Endodermal cell (in vitro differentiated cells): ENCODE results near the gene TADA3. TPM values are rescaled to one million over a fixed set of nuclear protein-coding genes. Genes with fewer than 3 reads are reported as not detected.

ENCODE experiments used
- DNase-seq: peaks from one replicate; pipeline ENCODE4 v3.0.0-alpha.2; 2017
- H3K27ac ChIP-seq: 2 replicates; pipeline ENCODE4 v1.5.1; 2013; ENCODE audit warnings: mild to moderate bottlenecking, low read depth, low read length, moderate library complexity
- H3K27me3 ChIP-seq: 2 replicates; pipeline ENCODE4 v1.6.1; 2013; ENCODE audit warnings: mild to moderate bottlenecking, low read length, moderate library complexity; ENCODE audit not compliant: insufficient read depth, control insufficient read depth, poor library complexity, severe bottlenecking
- H3K36me3 ChIP-seq: 2 replicates; pipeline ENCODE4 v1.7.0; 2013; ENCODE audit warnings: mild to moderate bottlenecking, low read length, moderate library complexity; ENCODE audit not compliant: control insufficient read depth, insufficient read depth
- H3K4me1 ChIP-seq: one replicate; pipeline ENCODE4 v1.7.0; 2013; ENCODE audit warnings: low read length; ENCODE audit not compliant: control insufficient read depth, insufficient read depth
- H3K4me3 ChIP-seq: 2 replicates; pipeline ENCODE4 v1.5.1; 2013; ENCODE audit warnings: mild to moderate bottlenecking, low read length, moderate library complexity
- H3K9ac ChIP-seq: 2 replicates; pipeline ENCODE4 v1.6.1; 2013; ENCODE audit warnings: mild to moderate bottlenecking, low read length, moderate library complexity; ENCODE audit not compliant: poor library complexity, severe bottlenecking; ENCODE audit errors: extremely low read depth
- H3K9me3 ChIP-seq: 2 replicates; pipeline ENCODE4 v1.6.1; 2013; ENCODE audit warnings: mild to moderate bottlenecking, low read length, moderate library complexity; ENCODE audit not compliant: control insufficient read depth
- H3K27ac Mint-ChIP-seq: 2 replicates; pipeline ENCODE4 v1.8.0; 2020; ENCODE audit warnings: mixed read lengths
- H3K27me3 Mint-ChIP-seq: 2 replicates; pipeline ENCODE4 v1.8.0; 2021; ENCODE audit warnings: mild to moderate bottlenecking, mixed read lengths; ENCODE audit not compliant: insufficient read depth
- H3K36me3 Mint-ChIP-seq: 2 replicates; pipeline ENCODE4 v1.8.0; 2020; ENCODE audit warnings: low read depth, mixed read lengths
- H3K4me1 Mint-ChIP-seq: 2 replicates; pipeline ENCODE4 v1.8.0; 2020; ENCODE audit warnings: mixed read lengths
- H3K4me3 Mint-ChIP-seq: 2 replicates; pipeline ENCODE4 v1.8.0; 2020; ENCODE audit warnings: mild to moderate bottlenecking, moderate library complexity, mixed read lengths
- H3K9me3 Mint-ChIP-seq: 2 replicates; pipeline ENCODE4 v1.8.0; 2020; ENCODE audit warnings: mild to moderate bottlenecking, mixed read lengths
- WGBS, 2 experiments: methylation state at CpG; one replicate each; pipeline versions ENCODE4 v1.1.5 to v1.1.7; 2013; ENCODE audit warnings: missing lambda C conversion rate in 2 of 2, mixed read lengths in 1 of 2; ENCODE audit not compliant: insufficient coverage in 1 of 2, insufficient read length in 1 of 2; 5-methylcytosine and 5-hydroxymethylcytosine counted together
- total RNA-seq, 2 donors: library from RNA; stranded (reverse); fragmentation: NEBNext Ultra II Directional in 1 of 2; extraction: Animal tissue kit (Norgen Biotek cat#: 25700) in 1 of 2; gene quantifications; 2 replicates in 1 of 2; 3 replicates in 1 of 2; pipeline ENCODE4 v1.2.1, GENCODE V29; 2021
- TF ChIP-seq, protein P1 (sequence below): fragments of 200-600 bp; sonication (generic); conservative IDR thresholded peaks from 2 replicates; pipeline ENCODE4 v1.5.0; 2021; ENCODE audit warnings: antibody characterized with exemption, mild to moderate bottlenecking

TADA3 gene
- total RNA-seq, 2 donors from 2014 or later: 52.4 to 62.0 TPM

DNA sequence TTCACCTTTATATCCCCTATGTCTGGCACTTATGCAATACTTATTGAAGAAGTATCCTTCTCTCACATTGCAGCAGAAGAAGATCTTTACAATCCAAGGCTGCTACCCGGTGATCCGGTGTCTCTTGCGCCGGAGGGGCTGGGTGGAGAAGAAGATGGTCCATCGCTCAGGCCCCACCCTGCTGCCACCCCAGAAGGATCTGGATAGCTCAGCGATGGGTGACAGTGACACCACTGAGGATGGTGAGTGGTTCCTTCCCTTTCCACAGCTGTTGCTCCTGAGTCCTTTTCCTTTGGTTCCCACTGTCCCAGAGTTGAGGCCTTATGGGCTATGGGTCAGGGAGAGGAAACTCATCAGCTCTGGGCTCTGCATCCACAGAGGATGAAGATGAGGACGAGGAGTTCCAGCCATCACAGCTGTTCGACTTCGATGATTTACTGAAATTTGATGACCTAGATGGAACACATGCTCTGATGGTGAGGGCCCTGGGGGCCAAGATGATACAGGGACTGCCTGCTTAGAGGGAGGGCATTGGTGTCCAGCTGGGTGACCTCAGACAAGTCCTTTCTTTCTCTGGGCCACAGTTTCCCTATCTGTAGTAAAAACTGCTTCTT is 20.7 kb upstream of the TADA3 start:
- no peaks in the 10 kb centered on the region for H3K9me3 ChIP-seq
- Mint-ChIP-seq H3K36me3 (peaks cover 4% of the 10 kb centered on the region), H3K27me3 (peaks cover 17% of the 10 kb centered on the region), H3K4me1 (peaks cover 8% of the 10 kb centered on the region), H3K4me3 (no peak overlapping the region), H3K27ac (no peak overlapping the region), H3K9me3 (no peaks in the 10 kb centered on the region)
- WGBS, 2 experiments: 93 to 100% methylated on average over 3 to 9 of the region's 9 CpGs
- TF ChIP-seq, protein P1, sequence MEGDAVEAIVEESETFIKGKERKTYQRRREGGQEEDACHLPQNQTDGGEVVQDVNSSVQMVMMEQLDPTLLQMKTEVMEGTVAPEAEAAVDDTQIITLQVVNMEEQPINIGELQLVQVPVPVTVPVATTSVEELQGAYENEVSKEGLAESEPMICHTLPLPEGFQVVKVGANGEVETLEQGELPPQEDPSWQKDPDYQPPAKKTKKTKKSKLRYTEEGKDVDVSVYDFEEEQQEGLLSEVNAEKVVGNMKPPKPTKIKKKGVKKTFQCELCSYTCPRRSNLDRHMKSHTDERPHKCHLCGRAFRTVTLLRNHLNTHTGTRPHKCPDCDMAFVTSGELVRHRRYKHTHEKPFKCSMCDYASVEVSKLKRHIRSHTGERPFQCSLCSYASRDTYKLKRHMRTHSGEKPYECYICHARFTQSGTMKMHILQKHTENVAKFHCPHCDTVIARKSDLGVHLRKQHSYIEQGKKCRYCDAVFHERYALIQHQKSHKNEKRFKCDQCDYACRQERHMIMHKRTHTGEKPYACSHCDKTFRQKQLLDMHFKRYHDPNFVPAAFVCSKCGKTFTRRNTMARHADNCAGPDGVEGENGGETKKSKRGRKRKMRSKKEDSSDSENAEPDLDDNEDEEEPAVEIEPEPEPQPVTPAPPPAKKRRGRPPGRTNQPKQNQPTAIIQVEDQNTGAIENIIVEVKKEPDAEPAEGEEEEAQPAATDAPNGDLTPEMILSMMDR: no peak
- no peak overlapping the region for H3K9ac ChIP-seq
- H3K27ac ChIP-seq: no peak overlapping the region
- H3K4me1 ChIP-seq: peaks cover 3% of the 10 kb centered on the region
- DNase-seq: no peak
- H3K27me3 ChIP-seq: peaks cover 6% of the 10 kb centered on the region
- no peak overlapping the region for H3K4me3 ChIP-seq
- peaks cover 4% of the 10 kb centered on the region for H3K36me3 ChIP-seq

DNA sequence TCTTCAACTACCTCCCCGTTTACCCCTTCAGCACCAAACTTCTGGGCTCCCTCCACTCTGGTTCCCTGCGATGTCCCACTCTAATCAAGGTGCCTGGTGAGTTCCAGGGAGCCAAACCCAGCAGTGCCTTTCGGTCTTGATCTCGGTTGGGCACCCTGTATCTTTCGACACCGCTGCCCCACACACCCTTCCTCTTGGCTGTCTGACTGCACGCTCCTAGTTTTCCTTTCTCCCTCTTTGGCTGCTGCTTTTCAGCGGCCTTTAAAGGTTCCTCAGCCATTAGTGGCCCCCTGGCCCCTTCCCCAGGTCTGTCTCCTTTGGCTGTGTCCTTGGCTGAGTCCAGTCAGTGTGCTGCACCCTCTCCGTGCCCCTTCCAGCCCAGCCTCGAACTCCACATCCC is 18.6 kb upstream of the TADA3 start:
- 87 to 88% methylated on average over 7 to 10 of the region's 10 CpGs for WGBS, 2 experiments
- Histone ChIP-seq H3K4me1 (peaks cover 3% of the 10 kb centered on the region), H3K27me3 (peaks cover 6% of the 10 kb centered on the region), H3K9me3 (no peaks in the 10 kb centered on the region), H3K9ac (no peak overlapping the region), H3K36me3 (peaks cover 23% of the 10 kb centered on the region), H3K4me3 (peak overlapping the region; percentile 71), H3K27ac (no peak overlapping the region)
- Mint-ChIP-seq H3K27me3 (peaks cover 17% of the 10 kb centered on the region), H3K36me3 (peaks cover 18% of the 10 kb centered on the region), H3K27ac (no peak overlapping the region), H3K4me3 (peak overlapping the region; percentile 61), H3K4me1 (peaks cover 8% of the 10 kb centered on the region), H3K9me3 (no peaks in the 10 kb centered on the region)
- TF ChIP-seq, protein P1: no peak
- no peak for DNase-seq

DNA sequence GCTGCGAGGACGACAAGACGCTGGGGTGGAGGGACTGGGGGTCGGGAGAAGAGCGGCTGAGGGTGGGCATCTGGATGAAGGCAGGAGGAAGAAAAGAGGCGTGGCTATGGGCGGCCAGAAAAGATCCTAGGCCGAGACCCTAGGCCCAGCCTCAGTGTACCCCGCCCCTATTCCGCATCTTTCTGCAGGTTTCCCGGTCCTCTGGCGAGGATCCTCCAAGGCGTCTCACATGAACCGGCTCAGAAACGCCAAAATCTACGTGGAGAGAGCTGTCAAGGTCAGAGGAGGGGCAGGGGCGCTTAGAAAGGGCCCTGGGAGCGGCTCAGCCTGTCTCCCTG is 18.1 kb upstream of the TADA3 start:
- Histone ChIP-seq H3K36me3 (peaks cover 28% of the 10 kb centered on the region), H3K27me3 (peaks cover 6% of the 10 kb centered on the region), H3K9me3 (no peaks in the 10 kb centered on the region), H3K4me3 (peak overlapping the region; percentile 71), H3K9ac (peak overlapping the region; percentile 39), H3K4me1 (peaks cover 3% of the 10 kb centered on the region), H3K27ac (no peak overlapping the region)
- peaks cover 17% of the 10 kb centered on the region for H3K27me3 Mint-ChIP-seq
- H3K4me3 Mint-ChIP-seq: peak overlapping the region; percentile 61
- H3K9me3 Mint-ChIP-seq: no peaks in the 10 kb centered on the region
- TF ChIP-seq, protein P1: no peak
- peaks cover 8% of the 10 kb centered on the region for H3K4me1 Mint-ChIP-seq
- no peak overlapping the region for H3K27ac Mint-ChIP-seq
- H3K36me3 Mint-ChIP-seq: peaks cover 22% of the 10 kb centered on the region
- WGBS, 2 experiments: 13 to 25% methylated on average over 3 to 18 of the region's 18 CpGs
- DNase-seq: peak; percentile 79
